HepG2 (cell line): ENCODE results near the gene ANXA6. TPM values are rescaled to one million over a fixed set of nuclear protein-coding genes. Genes with fewer than 3 reads are reported as not detected.
A peak's percentile ranks its signal among the peaks of the same experiment; 100 is the strongest.

Source experiments
- ATAC-seq: fragments of 200-7000 bp; cut with Tn5 transposase; 3 replicates; pipeline ENCODE4 v1.9.1; 2020; ENCODE audit warnings: mild to moderate bottlenecking, moderate library complexity
- BruUV-seq: library from RNA; stranded (reverse); fragments of 400-500 nt; replicated peaks from 2 replicates; lab custom pipeline; 2021; lab: Mats Ljungman, UMichigan
- CTCF ChIA-PET: fragments of 300-600 bp; formaldehyde crosslinking; extraction: SDS; loops from one replicate; lab custom pipeline; 2021; ENCODE audit warnings: low total read pairs, inconsistent platforms, low intra/inter-chr PET ratio; lab: Yijun Ruan, JAX
- POLR2A ChIA-PET: fragments of 350-600 bp; sonication (Branson Sonifier 250); formaldehyde crosslinking; loops from one replicate; lab custom pipeline; 2020; ENCODE audit warnings: antibody characterized with exemption, inconsistent platforms; lab: Yijun Ruan, JAX
- DNase-seq: peaks from one replicate; pipeline ENCODE4 v3.0.0-alpha.2; 2015; ENCODE audit warnings: low spot score
- FAIRE-seq: peaks from 3 replicates; lab custom pipeline; 2011; peaks lifted over from hg19 to GRCh38; lab: Jason Lieb, UNC
- H2AFZ ChIP-seq: one replicate; pipeline ENCODE4 v1.6.1; 2011; ENCODE audit warnings: low read length, inconsistent platforms
- H3K27ac ChIP-seq: fragments of 300-600 bp; 3 replicates; pipeline ENCODE4 v1.8.0; 2011; ENCODE audit warnings: mixed run types, mild to moderate bottlenecking, mixed read lengths, low read length, inconsistent platforms; ENCODE audit not compliant: insufficient read depth; ENCODE audit errors: extremely low read length
- H3K27me3 ChIP-seq, 2 experiments: fragments of 200-600 bp in 1 of 2; 2 replicates in 1 of 2; 3 replicates in 1 of 2; pipeline versions ENCODE4 v1.6.0 to v1.8.0; 2011; ENCODE audit warnings: low read length in 2 of 2, mild to moderate bottlenecking in 2 of 2, moderate library complexity in 2 of 2, inconsistent platforms in 1 of 2; ENCODE audit not compliant: insufficient read depth in 2 of 2, control insufficient read depth in 1 of 2
- H3K36me3 ChIP-seq, 2 experiments: fragments of 200-600 bp in 1 of 2; replicated peaks in 1 of 2; 2 replicates in 1 of 2; 3 replicates in 1 of 2; pipeline versions ENCODE4 v1.5.1 to v1.8.0; 2011; ENCODE audit warnings: low read length in 2 of 2, inconsistent platforms in 1 of 2; ENCODE audit not compliant: insufficient read depth in 2 of 2, control insufficient read depth in 1 of 2
- H3K4me1 ChIP-seq: 2 replicates; pipeline ENCODE4 v1.5.1; 2012; ENCODE audit warnings: low read length, inconsistent platforms; ENCODE audit not compliant: insufficient read depth
- H3K4me2 ChIP-seq: 2 replicates; pipeline ENCODE4 v1.6.0; 2011; ENCODE audit warnings: low read depth, low read length, inconsistent platforms
- H3K4me3 ChIP-seq, 3 experiments: fragments of 200-600 bp in 1 of 3; sonication (generic), shearing (Covaris generic) in 1 of 3; replicated peaks in 1 of 3; 2 replicates each; pipeline ENCODE4 v1.5.1; 2011 to 2016; ENCODE audit warnings: low read length in 3 of 3, inconsistent platforms in 2 of 3, low read depth in 2 of 3, mild to moderate bottlenecking in 2 of 3, control low read depth in 1 of 3, mixed read lengths in 1 of 3; ENCODE audit not compliant: insufficient read depth in 1 of 3
- H3K79me2 ChIP-seq: one replicate; pipeline ENCODE4 v1.6.1; 2011; ENCODE audit warnings: low read length, inconsistent platforms; ENCODE audit not compliant: insufficient read depth
- H3K9ac ChIP-seq: 2 replicates; pipeline ENCODE4 v1.6.0; 2011; ENCODE audit warnings: mild to moderate bottlenecking, low read depth, low read length, inconsistent platforms; ENCODE audit not compliant: insufficient read depth
- H3K9me3 ChIP-seq: 2 replicates; pipeline ENCODE4 v1.5.1; 2012; ENCODE audit warnings: mild to moderate bottlenecking, low read length
- H4K20me1 ChIP-seq: 2 replicates; pipeline ENCODE4 v1.6.0; 2011; ENCODE audit warnings: inconsistent platforms, mild to moderate bottlenecking, low read length, moderate library complexity; ENCODE audit not compliant: insufficient read depth
- ATF4 ChIP-seq, 2 experiments: fragments of 450-650 bp in 1 of 2; sonication (generic) in 1 of 2; formaldehyde crosslinking; IDR thresholded peaks; 2 replicates each; pipeline versions ENCODE4 v1.5.0 to v1.8.0; 2020 to 2022; ENCODE audit warnings: mild to moderate bottlenecking in 1 of 2, missing genetic modification reagents in 1 of 2
- CEBPG ChIP-seq: IDR thresholded peaks from 2 replicates; pipeline ENCODE4 v1.6.1; 2016
- HNF1A ChIP-seq, 2 experiments: sonication (generic) in 1 of 2; formaldehyde crosslinking in 1 of 2; IDR thresholded peaks; 2 replicates each; pipeline versions ENCODE4 v1.4.0 to v1.6.1; 2016 to 2020; ENCODE audit warnings: borderline replicate concordance in 1 of 2, low read depth in 1 of 2, mild to moderate bottlenecking in 1 of 2, missing genetic modification reagents in 1 of 2
- ZNF12 ChIP-seq: sonication (generic); formaldehyde crosslinking; IDR thresholded peaks from 2 replicates; pipeline ENCODE4 v1.5.0; 2020; ENCODE audit warnings: missing genetic modification reagents
- ZNF138 ChIP-seq: sonication (generic); formaldehyde crosslinking; IDR thresholded peaks from 2 replicates; pipeline ENCODE4 v1.5.0; 2020; ENCODE audit warnings: mild to moderate bottlenecking, low read depth, missing genetic modification reagents
- ZNF292 ChIP-seq: sonication (generic); formaldehyde crosslinking; IDR thresholded peaks from 2 replicates; pipeline ENCODE4 v1.8.1; 2022; ENCODE audit warnings: mild to moderate bottlenecking, low read depth, missing genetic modification reagents, borderline replicate concordance
- ZNF776 ChIP-seq: sonication (generic); formaldehyde crosslinking; IDR thresholded peaks from 2 replicates; pipeline ENCODE4 v1.4.0; 2020; ENCODE audit warnings: mild to moderate bottlenecking, missing genetic modification reagents
- WGBS: methylation state at CpG from one replicate; pipeline ENCODE4 v1.1.6; 2017; ENCODE audit warnings: low lambda C conversion rate; 5-methylcytosine and 5-hydroxymethylcytosine counted together
- in situ Hi-C: cut with HindIII; loops from 2 replicates; pipeline ENCODE4 v1.10.0; 2017; ENCODE audit warnings: low pct_unique_long_range_greater_than_20kb; ENCODE audit not compliant: extremely low pct_ligation_motif_present
- intact Hi-C: fragments of 100-400 bp; cut with micrococcal nuclease; formaldehyde crosslinking; loops from one replicate; pipeline ENCODE4 v1.10.0; 2022; ENCODE audit not compliant: unreplicated experiment
- polyA plus RNA-seq, 8 experiments: library from polyadenylated mRNA; depleted of rRNA in 3 of 8; stranded (reverse) in 7 of 8; unstranded in 1 of 8; fragments of >200 nt; fragmentation: Illumina TruSeq in 4 of 8; extraction: Trizol in 4 of 8; gene quantifications; 2 replicates each; pipeline versions ENCODE4 v1.2.1 to v1.2.3, GENCODE V29; 2011 to 2016; ENCODE audit warnings: low read depth in 4 of 8, missing spikeins in 1 of 8, mixed read lengths in 1 of 8; ENCODE audit not compliant: insufficient read depth in 1 of 8
- total RNA-seq, 5 experiments: library from RNA; depleted of rRNA; stranded (reverse); fragments of >200 nt; fragmentation: Illumina TruSeq; extraction: Trizol; gene quantifications; 2 replicates each; pipeline ENCODE4 v1.2.3, GENCODE V29; 2016; ENCODE audit warnings: low read depth in 1 of 5
- TF ChIP-seq, protein P1 (sequence below): IDR thresholded peaks from 2 replicates; pipeline ENCODE4 v1.6.1; 2016; ENCODE audit warnings: low read depth, missing genetic modification reagents, missing compliant biosample characterization
- TF ChIP-seq, protein P2 (sequence below): sonication (generic); formaldehyde crosslinking; IDR thresholded peaks from 2 replicates; pipeline ENCODE4 v1.5.0; 2020; ENCODE audit warnings: mild to moderate bottlenecking, missing genetic modification reagents

ANXA6 gene
- total and polyA plus RNA-seq, 2 of the 13 experiments (the other 11 are each of a cell fraction or from before 2014, with no cell fraction given): 103 to 125 TPM

- WGBS: 5% methylated on average over 9 of the region's 9 CpGs
- H3K9me3 ChIP-seq: no peaks in the 10 kb centered on the region
- TF ChIP-seq CEBPG (CRISPR knock-in tag) (peak; percentile 70), ZNF138 (no peak), ATF4 (CRISPR knock-in tag; IDR thresholded peaks at IDR 0.05) (peak in 1 of 2 experiments; percentile 45; a peak in 1 of 4 replicates), ZNF292 (0 out of 2 replicates have a peak, but pooled peaks have one; percentile 34), ZNF12 (CRISPR knock-in tag) (no peak), ZNF776 (CRISPR knock-in tag) (no peak), HNF1A (IDR thresholded peaks at IDR 0.05; ENCODE audit: low read depth) (no peak), HNF1A (CRISPR knock-in tag; IDR thresholded peaks at IDR 0.05; ENCODE audit: borderline replicate concordance) (0 out of 2 replicates have a peak, but pooled peaks have one; percentile 24)
- TF ChIP-seq, protein P1, sequence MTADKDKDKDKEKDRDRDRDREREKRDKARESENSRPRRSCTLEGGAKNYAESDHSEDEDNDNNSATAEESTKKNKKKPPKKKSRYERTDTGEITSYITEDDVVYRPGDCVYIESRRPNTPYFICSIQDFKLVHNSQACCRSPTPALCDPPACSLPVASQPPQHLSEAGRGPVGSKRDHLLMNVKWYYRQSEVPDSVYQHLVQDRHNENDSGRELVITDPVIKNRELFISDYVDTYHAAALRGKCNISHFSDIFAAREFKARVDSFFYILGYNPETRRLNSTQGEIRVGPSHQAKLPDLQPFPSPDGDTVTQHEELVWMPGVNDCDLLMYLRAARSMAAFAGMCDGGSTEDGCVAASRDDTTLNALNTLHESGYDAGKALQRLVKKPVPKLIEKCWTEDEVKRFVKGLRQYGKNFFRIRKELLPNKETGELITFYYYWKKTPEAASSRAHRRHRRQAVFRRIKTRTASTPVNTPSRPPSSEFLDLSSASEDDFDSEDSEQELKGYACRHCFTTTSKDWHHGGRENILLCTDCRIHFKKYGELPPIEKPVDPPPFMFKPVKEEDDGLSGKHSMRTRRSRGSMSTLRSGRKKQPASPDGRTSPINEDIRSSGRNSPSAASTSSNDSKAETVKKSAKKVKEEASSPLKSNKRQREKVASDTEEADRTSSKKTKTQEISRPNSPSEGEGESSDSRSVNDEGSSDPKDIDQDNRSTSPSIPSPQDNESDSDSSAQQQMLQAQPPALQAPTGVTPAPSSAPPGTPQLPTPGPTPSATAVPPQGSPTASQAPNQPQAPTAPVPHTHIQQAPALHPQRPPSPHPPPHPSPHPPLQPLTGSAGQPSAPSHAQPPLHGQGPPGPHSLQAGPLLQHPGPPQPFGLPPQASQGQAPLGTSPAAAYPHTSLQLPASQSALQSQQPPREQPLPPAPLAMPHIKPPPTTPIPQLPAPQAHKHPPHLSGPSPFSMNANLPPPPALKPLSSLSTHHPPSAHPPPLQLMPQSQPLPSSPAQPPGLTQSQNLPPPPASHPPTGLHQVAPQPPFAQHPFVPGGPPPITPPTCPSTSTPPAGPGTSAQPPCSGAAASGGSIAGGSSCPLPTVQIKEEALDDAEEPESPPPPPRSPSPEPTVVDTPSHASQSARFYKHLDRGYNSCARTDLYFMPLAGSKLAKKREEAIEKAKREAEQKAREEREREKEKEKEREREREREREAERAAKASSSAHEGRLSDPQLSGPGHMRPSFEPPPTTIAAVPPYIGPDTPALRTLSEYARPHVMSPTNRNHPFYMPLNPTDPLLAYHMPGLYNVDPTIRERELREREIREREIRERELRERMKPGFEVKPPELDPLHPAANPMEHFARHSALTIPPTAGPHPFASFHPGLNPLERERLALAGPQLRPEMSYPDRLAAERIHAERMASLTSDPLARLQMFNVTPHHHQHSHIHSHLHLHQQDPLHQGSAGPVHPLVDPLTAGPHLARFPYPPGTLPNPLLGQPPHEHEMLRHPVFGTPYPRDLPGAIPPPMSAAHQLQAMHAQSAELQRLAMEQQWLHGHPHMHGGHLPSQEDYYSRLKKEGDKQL (CRISPR knock-in tag): no peak
- TF ChIP-seq, protein P2, sequence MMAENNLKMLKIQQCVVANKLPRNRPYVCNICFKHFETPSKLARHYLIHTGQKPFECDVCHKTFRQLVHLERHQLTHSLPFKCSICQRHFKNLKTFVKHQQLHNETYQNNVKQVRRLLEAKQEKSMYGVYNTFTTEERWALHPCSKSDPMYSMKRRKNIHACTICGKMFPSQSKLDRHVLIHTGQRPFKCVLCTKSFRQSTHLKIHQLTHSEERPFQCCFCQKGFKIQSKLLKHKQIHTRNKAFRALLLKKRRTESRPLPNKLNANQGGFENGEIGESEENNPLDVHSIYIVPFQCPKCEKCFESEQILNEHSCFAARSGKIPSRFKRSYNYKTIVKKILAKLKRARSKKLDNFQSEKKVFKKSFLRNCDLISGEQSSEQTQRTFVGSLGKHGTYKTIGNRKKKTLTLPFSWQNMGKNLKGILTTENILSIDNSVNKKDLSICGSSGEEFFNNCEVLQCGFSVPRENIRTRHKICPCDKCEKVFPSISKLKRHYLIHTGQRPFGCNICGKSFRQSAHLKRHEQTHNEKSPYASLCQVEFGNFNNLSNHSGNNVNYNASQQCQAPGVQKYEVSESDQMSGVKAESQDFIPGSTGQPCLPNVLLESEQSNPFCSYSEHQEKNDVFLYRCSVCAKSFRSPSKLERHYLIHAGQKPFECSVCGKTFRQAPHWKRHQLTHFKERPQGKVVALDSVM (CRISPR knock-in tag): peak; percentile 53; the same call in 1 of the 2 replicates
- TF ChIP-seq, all 625 proteins: peak for 5
- DNase-seq (peak; percentile 39), ATAC-seq (no peak), FAIRE-seq (peak; percentile 52)
- intact Hi-C loops: no loop called here
- no peak overlapping the region for H2AFZ ChIP-seq
- no peaks in the 10 kb centered on the region for H3K36me3 ChIP-seq
- in situ Hi-C loops: loop anchor here (5.0 kb wide), 1 partner anchor 38 kb away; no protein-coding TSS in a partner anchor
- POLR2A ChIA-PET: no interaction called here
- no peak overlapping the region for H3K27ac ChIP-seq
- no peaks in the 10 kb centered on the region; a peak in 1 of 5 replicates for H3K27me3 ChIP-seq
- peaks cover 25% of the 10 kb centered on the region for H3K79me2 ChIP-seq
- no peaks in the 10 kb centered on the region; the same call in 1 of the 2 replicates for H4K20me1 ChIP-seq
- CTCF ChIA-PET: no interaction called here
- BruUV-seq: no TSS peak
- no peak overlapping the region for H3K4me3 ChIP-seq
- peak overlapping the region; percentile 26; the same call in 1 of the 2 replicates for H3K4me2 ChIP-seq
- H3K9ac ChIP-seq: no peak overlapping the region
- peaks cover 53% of the 10 kb centered on the region for H3K4me1 ChIP-seq
Measured at GRCh38 chr5:151159649-151160373, 2.2 kb upstream of the ANXA6 start.
